HepG2 (cell line): ENCODE results near the gene SHLD1. TPM values are rescaled to one million over a fixed set of nuclear protein-coding genes. Genes with fewer than 3 reads are reported as not detected.

Experiments used
- ASH2L ChIP-seq: fragments of 300-600, 200-600 bp; sonication (generic); IDR thresholded peaks from 2 replicates; pipeline ENCODE4 v1.7.0; 2017; ENCODE audit warnings: low read depth, mild to moderate bottlenecking, moderate library complexity, mixed read lengths, low read length; ENCODE audit not compliant: insufficient read length
- ATRX ChIP-seq: sonication (generic); formaldehyde crosslinking; IDR thresholded peaks from 2 replicates; pipeline ENCODE4 v1.4.0; 2020; ENCODE audit warnings: missing genetic modification reagents, borderline replicate concordance
- ELF4 ChIP-seq: sonication (generic); formaldehyde crosslinking; IDR thresholded peaks from 2 replicates; pipeline ENCODE4 v1.5.0; 2020; ENCODE audit warnings: missing genetic modification reagents, mild to moderate bottlenecking, moderate library complexity, borderline replicate concordance
- GATAD2A ChIP-seq: IDR thresholded peaks from 2 replicates; pipeline ENCODE4 v1.6.1; 2016
- HOXA7 ChIP-seq: sonication (generic); formaldehyde crosslinking; IDR thresholded peaks from 2 replicates; pipeline ENCODE4 v1.8.1; 2022; ENCODE audit warnings: mild to moderate bottlenecking, missing genetic modification reagents, moderate library complexity
- KAT2B ChIP-seq: fragments of 150-350 bp; IDR thresholded peaks from 2 replicates; pipeline ENCODE4 v1.6.1; 2014; ENCODE audit warnings: low read depth, low read length, borderline replicate concordance
- NONO ChIP-seq, 2 experiments: fragments of 450-650 bp in 1 of 2; sonication (generic) in 1 of 2; formaldehyde crosslinking in 1 of 2; IDR thresholded peaks in 1 of 2; conservative IDR thresholded peaks in 1 of 2; 2 replicates each; pipeline versions ENCODE4 v1.6.1 to v1.8.0; 2017 to 2022; ENCODE audit warnings: mild to moderate bottlenecking in 1 of 2, missing genetic modification reagents in 1 of 2, moderate library complexity in 1 of 2
- PRMT3 ChIP-seq: sonication (generic); formaldehyde crosslinking; IDR thresholded peaks from 2 replicates; pipeline ENCODE4 v1.8.1; 2022; ENCODE audit warnings: low read depth, mild to moderate bottlenecking, moderate library complexity, missing genetic modification reagents, borderline replicate concordance
- RELA ChIP-seq: sonication (generic); formaldehyde crosslinking; IDR thresholded peaks from 2 replicates; pipeline ENCODE4 v1.4.0; 2020; ENCODE audit warnings: missing genetic modification reagents
- SKI ChIP-seq: fragments of 450-650 bp; IDR thresholded peaks from one replicate; pipeline ENCODE4 v1.6.1; 2018; ENCODE audit warnings: mild to moderate bottlenecking; ENCODE audit not compliant: partially characterized antibody
- ZIK1 ChIP-seq: sonication (generic); formaldehyde crosslinking; IDR thresholded peaks from 2 replicates; pipeline ENCODE4 v1.5.0; 2020; ENCODE audit warnings: mild to moderate bottlenecking, low read depth, missing genetic modification reagents, borderline replicate concordance
- polyA plus RNA-seq, 8 experiments: library from polyadenylated mRNA; depleted of rRNA in 3 of 8; stranded (reverse) in 7 of 8; unstranded in 1 of 8; fragments of >200 nt; fragmentation: Illumina TruSeq in 4 of 8; extraction: Trizol in 4 of 8; gene quantifications; 2 replicates each; pipeline versions ENCODE4 v1.2.1 to v1.2.3, GENCODE V29; 2011 to 2016; ENCODE audit warnings: low read depth in 4 of 8, missing spikeins in 1 of 8, mixed read lengths in 1 of 8; ENCODE audit not compliant: insufficient read depth in 1 of 8
- total RNA-seq, 5 experiments: library from RNA; depleted of rRNA; stranded (reverse); fragments of >200 nt; fragmentation: Illumina TruSeq; extraction: Trizol; gene quantifications; 2 replicates each; pipeline ENCODE4 v1.2.3, GENCODE V29; 2016; ENCODE audit warnings: low read depth in 1 of 5
- TF ChIP-seq, protein P1 (sequence below): sonication (generic); formaldehyde crosslinking; IDR thresholded peaks from 2 replicates; pipeline ENCODE4 v1.5.0; 2020; ENCODE audit warnings: mild to moderate bottlenecking, missing genetic modification reagents, borderline replicate concordance
- TF ChIP-seq, protein P2 (sequence below): sonication (generic); formaldehyde crosslinking; conservative IDR thresholded peaks from 2 replicates; pipeline ENCODE4 v1.8.0; 2022; ENCODE audit warnings: low read depth, missing genetic modification reagents
- TF ChIP-seq, protein P3 (sequence below): fragments of 450-650 bp; IDR thresholded peaks from 2 replicates; pipeline ENCODE4 v1.6.1; 2016
- TF ChIP-seq, protein P4 (sequence below): sonication (generic); formaldehyde crosslinking; IDR thresholded peaks from 2 replicates; pipeline ENCODE4 v1.8.1; 2023; ENCODE audit warnings: mild to moderate bottlenecking, moderate library complexity, missing genetic modification reagents
- TF ChIP-seq, protein P5 (sequence below): sonication (generic); formaldehyde crosslinking; IDR thresholded peaks from 2 replicates; pipeline ENCODE4 v1.4.0; 2020; ENCODE audit warnings: mild to moderate bottlenecking, missing genetic modification reagents

The SHLD1 gene
- total and polyA plus RNA-seq, 2 of the 13 experiments (the other 11 are each of a cell fraction or from before 2014, with no cell fraction given), result 8.9 to 10.0 TPM

DNA sequence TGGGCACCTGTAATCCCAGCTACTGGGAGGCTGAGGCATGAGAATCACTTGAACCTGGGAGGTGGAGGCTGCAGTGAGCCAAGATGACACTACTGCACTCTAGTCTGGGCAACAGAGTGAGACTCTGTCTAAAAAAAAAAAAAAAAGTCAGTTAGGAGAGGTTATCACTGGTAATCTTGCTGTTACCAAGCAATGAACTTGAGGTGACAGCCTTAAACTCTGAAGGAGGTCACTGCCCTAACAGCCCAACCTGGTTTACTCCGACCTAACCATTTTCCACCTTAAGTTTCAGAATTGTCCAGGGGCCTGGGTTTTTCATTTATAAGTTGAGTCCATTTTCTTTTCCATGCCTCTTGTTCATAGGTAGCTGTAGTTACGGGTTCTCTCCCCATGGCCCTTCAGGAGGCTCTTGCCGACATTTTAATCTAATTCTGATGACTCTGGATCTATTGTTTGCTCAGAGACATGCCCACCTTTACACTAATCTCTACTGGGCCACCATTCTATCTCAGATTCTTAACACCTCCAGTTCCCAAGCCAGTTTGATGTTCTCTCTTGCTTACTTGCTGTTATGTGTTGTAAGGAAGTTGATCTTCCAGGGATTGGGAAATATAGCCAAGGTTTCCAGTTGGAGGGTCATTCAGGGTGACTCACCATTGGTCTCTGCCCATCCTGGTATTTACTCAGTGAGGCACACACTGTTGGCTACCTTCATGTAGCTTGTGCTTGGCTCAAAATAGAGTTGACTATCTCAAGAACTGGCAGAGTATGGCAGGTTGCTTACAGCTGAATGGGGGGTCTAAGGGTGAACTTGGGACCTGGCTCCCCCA, 29.1 kb downstream of the SHLD1 start (continued):
- TF ChIP-seq, protein P1, sequence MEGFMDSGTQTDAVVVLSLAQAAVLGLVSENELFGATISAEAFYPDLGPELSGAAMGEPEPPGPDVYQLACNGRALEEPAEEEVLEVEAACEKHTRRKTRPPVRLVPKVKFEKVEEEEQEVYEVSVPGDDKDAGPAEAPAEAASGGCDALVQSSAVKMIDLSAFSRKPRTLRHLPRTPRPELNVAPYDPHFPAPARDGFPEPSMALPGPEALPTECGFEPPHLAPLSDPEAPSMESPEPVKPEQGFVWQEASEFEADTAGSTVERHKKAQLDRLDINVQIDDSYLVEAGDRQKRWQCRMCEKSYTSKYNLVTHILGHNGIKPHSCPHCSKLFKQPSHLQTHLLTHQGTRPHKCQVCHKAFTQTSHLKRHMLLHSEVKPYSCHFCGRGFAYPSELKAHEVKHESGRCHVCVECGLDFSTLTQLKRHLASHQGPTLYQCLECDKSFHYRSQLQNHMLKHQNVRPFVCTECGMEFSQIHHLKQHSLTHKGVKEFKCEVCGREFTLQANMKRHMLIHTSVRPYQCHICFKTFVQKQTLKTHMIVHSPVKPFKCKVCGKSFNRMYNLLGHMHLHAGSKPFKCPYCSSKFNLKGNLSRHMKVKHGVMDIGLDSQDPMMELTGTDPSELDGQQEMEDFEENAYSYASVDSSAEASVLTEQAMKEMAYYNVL (CRISPR knock-in tag), result peak; percentile 76; the same call in 1 of the 2 replicates
- TF ChIP-seq SKI (peak; percentile 77), ATRX (CRISPR knock-in tag) (no peak), ASH2L (peak; percentile 70), KAT2B (no peak), NONO (IDR thresholded peaks at IDR 0.05) (no peak), NONO (CRISPR knock-in tag; conservative IDR thresholded peaks at IDR 0.05) (no peak), GATAD2A (CRISPR knock-in tag) (peak; percentile 99), ELF4 (CRISPR knock-in tag) (no peak; the same call in 1 of the 2 replicates), RELA (CRISPR knock-in tag) (no peak), HOXA7 (CRISPR knock-in tag) (no peak), ZIK1 (CRISPR knock-in tag) (no peak), PRMT3 (CRISPR knock-in tag) (no peak)
- TF ChIP-seq, protein P2, sequence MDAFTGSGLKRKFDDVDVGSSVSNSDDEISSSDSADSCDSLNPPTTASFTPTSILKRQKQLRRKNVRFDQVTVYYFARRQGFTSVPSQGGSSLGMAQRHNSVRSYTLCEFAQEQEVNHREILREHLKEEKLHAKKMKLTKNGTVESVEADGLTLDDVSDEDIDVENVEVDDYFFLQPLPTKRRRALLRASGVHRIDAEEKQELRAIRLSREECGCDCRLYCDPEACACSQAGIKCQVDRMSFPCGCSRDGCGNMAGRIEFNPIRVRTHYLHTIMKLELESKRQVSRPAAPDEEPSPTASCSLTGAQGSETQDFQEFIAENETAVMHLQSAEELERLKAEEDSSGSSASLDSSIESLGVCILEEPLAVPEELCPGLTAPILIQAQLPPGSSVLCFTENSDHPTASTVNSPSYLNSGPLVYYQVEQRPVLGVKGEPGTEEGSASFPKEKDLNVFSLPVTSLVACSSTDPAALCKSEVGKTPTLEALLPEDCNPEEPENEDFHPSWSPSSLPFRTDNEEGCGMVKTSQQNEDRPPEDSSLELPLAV (CRISPR knock-in tag), result no peak
- TF ChIP-seq, protein P3, sequence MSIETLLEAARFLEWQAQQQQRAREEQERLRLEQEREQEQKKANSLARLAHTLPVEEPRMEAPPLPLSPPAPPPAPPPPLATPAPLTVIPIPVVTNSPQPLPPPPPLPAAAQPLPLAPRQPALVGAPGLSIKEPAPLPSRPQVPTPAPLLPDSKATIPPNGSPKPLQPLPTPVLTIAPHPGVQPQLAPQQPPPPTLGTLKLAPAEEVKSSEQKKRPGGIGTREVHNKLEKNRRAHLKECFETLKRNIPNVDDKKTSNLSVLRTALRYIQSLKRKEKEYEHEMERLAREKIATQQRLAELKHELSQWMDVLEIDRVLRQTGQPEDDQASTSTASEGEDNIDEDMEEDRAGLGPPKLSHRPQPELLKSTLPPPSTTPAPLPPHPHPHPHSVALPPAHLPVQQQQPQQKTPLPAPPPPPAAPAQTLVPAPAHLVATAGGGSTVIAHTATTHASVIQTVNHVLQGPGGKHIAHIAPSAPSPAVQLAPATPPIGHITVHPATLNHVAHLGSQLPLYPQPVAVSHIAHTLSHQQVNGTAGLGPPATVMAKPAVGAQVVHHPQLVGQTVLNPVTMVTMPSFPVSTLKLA, result no peak
- TF ChIP-seq, protein P4, sequence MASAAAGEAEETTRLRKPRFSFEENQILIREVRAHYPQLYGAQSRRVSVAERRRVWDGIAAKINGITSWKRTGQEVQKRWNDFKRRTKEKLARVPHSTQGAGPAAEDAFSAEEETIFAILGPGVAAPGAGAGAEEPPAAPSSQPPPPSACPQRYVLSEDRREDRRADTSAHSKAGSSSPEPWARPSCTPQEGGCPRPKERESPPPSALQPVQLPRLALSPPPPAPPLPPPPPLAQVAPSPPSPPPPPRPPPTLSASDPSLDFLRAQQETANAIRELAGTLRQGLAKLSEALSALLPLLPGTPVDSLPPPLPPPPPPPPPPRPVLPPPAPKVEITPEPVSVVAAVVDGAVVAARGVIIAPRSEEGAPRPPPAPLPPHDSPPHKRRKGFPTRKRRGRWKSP (CRISPR knock-in tag), result peak; percentile 47; the same call in 1 of the 2 replicates
- TF ChIP-seq, protein P5, sequence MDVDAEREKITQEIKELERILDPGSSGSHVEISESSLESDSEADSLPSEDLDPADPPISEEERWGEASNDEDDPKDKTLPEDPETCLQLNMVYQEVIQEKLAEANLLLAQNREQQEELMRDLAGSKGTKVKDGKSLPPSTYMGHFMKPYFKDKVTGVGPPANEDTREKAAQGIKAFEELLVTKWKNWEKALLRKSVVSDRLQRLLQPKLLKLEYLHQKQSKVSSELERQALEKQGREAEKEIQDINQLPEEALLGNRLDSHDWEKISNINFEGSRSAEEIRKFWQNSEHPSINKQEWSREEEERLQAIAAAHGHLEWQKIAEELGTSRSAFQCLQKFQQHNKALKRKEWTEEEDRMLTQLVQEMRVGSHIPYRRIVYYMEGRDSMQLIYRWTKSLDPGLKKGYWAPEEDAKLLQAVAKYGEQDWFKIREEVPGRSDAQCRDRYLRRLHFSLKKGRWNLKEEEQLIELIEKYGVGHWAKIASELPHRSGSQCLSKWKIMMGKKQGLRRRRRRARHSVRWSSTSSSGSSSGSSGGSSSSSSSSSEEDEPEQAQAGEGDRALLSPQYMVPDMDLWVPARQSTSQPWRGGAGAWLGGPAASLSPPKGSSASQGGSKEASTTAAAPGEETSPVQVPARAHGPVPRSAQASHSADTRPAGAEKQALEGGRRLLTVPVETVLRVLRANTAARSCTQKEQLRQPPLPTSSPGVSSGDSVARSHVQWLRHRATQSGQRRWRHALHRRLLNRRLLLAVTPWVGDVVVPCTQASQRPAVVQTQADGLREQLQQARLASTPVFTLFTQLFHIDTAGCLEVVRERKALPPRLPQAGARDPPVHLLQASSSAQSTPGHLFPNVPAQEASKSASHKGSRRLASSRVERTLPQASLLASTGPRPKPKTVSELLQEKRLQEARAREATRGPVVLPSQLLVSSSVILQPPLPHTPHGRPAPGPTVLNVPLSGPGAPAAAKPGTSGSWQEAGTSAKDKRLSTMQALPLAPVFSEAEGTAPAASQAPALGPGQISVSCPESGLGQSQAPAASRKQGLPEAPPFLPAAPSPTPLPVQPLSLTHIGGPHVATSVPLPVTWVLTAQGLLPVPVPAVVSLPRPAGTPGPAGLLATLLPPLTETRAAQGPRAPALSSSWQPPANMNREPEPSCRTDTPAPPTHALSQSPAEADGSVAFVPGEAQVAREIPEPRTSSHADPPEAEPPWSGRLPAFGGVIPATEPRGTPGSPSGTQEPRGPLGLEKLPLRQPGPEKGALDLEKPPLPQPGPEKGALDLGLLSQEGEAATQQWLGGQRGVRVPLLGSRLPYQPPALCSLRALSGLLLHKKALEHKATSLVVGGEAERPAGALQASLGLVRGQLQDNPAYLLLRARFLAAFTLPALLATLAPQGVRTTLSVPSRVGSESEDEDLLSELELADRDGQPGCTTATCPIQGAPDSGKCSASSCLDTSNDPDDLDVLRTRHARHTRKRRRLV (CRISPR knock-in tag), result no peak
